Fibroblast of pulmonary artery (primary cell): ENCODE results near the gene KIAA0232.
A peak's percentile ranks its signal among the peaks of the same experiment; 100 is the strongest.

Source experiments
- DNase-seq: peaks from one replicate; pipeline ENCODE4 v3.0.0-alpha.2; 2010; ENCODE audit warnings: low read depth
- H3K4me3 ChIP-seq: replicated peaks from 2 replicates; pipeline ENCODE4 v1.5.1; 2011; ENCODE audit warnings: low read depth, mild to moderate bottlenecking, control low read depth, low read length, moderate library complexity
- TF ChIP-seq, protein P1 (sequence below): IDR thresholded peaks from 2 replicates; pipeline ENCODE4 v1.5.1; 2011; ENCODE audit warnings: mild to moderate bottlenecking, control low read depth, low read length, inconsistent platforms; ENCODE audit errors: missing control alignments

Gene KIAA0232, protein sequence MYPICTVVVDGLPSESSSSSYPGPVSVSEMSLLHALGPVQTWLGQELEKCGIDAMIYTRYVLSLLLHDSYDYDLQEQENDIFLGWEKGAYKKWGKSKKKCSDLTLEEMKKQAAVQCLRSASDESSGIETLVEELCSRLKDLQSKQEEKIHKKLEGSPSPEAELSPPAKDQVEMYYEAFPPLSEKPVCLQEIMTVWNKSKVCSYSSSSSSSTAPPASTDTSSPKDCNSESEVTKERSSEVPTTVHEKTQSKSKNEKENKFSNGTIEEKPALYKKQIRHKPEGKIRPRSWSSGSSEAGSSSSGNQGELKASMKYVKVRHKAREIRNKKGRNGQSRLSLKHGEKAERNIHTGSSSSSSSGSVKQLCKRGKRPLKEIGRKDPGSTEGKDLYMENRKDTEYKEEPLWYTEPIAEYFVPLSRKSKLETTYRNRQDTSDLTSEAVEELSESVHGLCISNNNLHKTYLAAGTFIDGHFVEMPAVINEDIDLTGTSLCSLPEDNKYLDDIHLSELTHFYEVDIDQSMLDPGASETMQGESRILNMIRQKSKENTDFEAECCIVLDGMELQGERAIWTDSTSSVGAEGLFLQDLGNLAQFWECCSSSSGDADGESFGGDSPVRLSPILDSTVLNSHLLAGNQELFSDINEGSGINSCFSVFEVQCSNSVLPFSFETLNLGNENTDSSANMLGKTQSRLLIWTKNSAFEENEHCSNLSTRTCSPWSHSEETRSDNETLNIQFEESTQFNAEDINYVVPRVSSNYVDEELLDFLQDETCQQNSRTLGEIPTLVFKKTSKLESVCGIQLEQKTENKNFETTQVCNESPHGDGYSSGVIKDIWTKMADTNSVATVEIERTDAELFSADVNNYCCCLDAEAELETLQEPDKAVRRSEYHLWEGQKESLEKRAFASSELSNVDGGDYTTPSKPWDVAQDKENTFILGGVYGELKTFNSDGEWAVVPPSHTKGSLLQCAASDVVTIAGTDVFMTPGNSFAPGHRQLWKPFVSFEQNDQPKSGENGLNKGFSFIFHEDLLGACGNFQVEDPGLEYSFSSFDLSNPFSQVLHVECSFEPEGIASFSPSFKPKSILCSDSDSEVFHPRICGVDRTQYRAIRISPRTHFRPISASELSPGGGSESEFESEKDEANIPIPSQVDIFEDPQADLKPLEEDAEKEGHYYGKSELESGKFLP (N-terminal part only)

DNA sequence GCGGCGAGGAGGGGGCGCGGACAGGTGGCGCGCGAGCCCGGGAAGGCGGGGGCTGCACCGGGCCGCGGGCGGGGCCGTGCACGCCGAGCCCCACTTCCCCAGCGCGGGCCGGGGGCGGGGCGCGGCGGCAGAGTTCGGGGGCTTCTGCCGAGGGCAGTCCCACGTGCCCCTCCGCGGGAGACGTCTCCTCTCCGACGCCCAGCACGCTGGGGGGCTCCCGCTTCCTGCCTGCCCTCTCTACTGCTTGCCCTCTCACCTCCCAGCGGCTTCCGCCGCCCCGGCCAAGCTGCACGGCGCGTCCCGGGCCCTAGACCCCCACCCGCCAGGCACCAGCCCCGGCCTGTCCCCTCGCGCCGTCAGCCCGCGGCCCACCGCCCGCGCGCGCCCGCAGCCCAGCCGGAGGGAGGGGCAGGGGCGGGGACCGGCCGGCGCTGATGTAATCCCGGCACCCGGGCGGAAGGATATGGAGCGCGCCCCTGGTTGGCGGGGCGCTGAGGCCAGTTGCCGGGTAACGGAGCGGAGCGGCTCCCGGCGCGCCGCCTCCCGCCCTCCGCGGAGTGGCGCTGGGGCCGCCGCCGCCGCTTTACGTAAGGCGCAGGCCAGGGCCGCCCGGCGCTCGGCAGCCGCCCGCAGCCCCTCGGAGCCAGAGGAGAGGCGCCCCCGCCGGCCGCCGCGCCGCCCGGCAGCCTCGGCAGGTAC lies at the start of gene KIAA0232:
Gene KIAA0232, plus strand, starts transcription at position 581 of the 699 bp plus-strand sequence. CDS start 41,727 bp downstream, outside the sequence.
- DNase-seq: peak; percentile 94
- peak within 1 kb of the TSS; percentile 88 for H3K4me3 ChIP-seq
- TF ChIP-seq, protein P1, sequence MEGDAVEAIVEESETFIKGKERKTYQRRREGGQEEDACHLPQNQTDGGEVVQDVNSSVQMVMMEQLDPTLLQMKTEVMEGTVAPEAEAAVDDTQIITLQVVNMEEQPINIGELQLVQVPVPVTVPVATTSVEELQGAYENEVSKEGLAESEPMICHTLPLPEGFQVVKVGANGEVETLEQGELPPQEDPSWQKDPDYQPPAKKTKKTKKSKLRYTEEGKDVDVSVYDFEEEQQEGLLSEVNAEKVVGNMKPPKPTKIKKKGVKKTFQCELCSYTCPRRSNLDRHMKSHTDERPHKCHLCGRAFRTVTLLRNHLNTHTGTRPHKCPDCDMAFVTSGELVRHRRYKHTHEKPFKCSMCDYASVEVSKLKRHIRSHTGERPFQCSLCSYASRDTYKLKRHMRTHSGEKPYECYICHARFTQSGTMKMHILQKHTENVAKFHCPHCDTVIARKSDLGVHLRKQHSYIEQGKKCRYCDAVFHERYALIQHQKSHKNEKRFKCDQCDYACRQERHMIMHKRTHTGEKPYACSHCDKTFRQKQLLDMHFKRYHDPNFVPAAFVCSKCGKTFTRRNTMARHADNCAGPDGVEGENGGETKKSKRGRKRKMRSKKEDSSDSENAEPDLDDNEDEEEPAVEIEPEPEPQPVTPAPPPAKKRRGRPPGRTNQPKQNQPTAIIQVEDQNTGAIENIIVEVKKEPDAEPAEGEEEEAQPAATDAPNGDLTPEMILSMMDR: no peak

DNA sequence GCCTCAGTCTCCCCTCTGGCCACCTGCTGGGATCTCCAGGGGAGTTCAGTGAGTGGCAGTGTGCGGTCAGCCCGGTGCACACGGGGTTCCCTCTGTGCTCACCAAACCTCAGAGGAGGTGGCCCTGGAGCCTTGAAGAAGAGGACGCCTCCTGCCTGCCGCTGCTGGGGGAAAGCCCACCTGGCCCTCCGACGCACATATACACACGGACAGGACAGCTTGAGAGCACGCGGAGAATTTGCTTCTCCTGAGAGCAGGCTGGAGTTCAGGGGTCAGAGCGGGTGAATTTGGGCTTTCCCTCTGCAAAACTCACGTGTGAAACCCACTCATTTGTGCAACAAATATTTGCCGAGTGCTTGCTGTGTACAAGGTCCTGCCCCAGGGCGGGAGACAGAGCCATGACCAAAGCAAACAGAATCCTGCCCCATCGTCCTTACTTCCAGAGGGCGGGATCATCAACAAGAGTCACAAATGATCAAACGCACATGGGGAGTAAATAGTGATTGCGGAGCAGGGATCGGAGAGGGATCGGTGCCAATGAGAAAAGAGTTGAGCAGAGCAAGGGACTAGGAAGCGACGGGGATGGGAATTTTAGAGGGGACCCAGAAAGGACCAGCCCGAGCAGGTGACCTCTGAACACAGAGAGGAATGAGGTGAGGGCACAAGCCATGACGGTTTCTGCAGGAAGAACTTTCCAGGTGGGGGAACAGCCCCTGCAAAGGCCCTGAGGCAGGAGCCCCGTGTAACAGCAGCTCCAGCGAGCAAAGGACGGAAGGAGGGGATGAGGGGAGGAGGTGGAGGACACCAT lies 49.0 kb upstream of the KIAA0232 start:
- TF ChIP-seq, protein P1: no peak
- DNase-seq: no peak
- no peak overlapping the region for H3K4me3 ChIP-seq

DNA sequence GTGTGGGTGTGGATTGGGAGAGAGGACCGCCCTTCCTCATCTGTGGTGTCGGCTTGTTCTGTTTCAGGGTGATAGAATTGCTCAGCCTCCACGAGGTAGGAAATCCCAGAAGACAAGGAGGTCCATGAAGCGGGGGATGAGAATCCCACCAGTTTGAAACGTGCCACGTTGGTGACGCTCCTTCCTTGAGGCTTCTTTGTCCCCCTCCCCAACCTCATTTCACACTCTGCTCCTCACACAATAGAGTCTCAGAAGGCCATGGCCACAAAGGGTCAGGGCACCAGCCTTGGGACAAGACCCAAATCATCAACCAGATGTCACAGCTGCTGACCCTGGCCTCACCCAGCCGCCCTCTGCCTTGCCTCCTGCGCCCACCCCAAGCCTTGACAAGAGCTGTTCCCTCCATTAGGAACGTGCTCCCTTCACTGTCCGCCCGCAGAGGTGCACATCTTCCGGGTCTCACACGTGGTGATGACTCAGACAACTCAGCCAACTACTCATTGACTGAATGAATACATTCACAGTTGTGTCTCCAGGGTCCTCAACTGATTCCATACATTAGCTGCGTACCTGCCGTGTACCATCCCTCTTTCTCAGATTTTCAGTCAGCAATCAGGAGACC lies 48.3 kb upstream of the KIAA0232 start:
- TF ChIP-seq, protein P1: no peak

DNA sequence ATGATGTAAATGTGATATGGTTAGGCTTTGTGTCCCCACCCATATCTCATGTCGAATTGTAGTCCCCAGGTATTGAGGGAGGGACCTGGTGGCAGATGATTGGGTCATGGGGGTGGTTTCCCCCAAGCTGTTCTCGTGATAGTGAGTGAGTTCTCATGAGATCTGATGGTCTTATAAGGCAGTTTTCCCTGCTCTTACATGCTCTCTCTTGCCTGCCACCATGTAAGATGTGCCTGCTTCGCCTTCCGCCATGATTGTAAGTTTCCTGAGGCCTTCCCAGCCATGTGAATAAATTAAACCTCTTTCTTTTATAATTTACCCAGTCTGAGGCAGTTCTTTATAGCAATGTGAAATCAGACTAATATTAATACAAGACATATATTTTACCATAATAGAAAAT lies 42.6 kb upstream of the KIAA0232 start:
- no peak overlapping the region for H3K4me3 ChIP-seq
- TF ChIP-seq, protein P1: no peak
- no peak for DNase-seq

More for the DNA sequence above, 48.3 kb upstream of the KIAA0232 start:
- H3K4me3 ChIP-seq: no peak overlapping the region
- no peak for DNase-seq

DNA sequence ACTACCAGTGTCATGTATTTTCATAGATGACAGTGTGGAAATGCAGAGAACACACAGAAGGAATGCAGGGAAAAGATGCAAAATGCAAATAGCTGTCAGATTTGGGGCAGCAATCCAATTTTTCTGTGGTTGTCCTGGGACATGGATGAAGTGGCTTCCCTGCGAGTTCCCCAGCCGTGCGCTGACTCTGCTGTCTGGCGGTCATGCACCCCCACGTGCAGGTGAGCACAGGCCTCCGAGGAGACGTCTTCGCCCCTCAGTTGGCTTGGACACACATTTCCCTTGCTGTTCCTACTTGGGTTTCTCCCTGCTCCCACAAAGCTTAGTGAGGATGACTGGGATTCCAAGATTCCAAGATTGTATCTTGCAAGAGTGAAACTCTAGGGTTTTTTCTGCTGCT lies 42.2 kb upstream of the KIAA0232 start:
- no peak for DNase-seq
- TF ChIP-seq, protein P1: no peak

More for the DNA sequence above, 42.2 kb upstream of the KIAA0232 start:
- no peak overlapping the region for H3K4me3 ChIP-seq
